NOMO-1 (cell line): Measurements from ENCODE around the gene FN3KRP.
A peak's percentile ranks its signal among the peaks of the same experiment; 100 is the strongest.

Experiments
- DNase-seq, 2 experiments: peaks; one replicate each; lab custom pipeline; 2025; ENCODE audit not compliant: unreplicated experiment in 2 of 2; lab: John Stamatoyannopoulos, UW

Gene FN3KRP, protein sequence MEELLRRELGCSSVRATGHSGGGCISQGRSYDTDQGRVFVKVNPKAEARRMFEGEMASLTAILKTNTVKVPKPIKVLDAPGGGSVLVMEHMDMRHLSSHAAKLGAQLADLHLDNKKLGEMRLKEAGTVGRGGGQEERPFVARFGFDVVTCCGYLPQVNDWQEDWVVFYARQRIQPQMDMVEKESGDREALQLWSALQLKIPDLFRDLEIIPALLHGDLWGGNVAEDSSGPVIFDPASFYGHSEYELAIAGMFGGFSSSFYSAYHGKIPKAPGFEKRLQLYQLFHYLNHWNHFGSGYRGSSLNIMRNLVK

DNA sequence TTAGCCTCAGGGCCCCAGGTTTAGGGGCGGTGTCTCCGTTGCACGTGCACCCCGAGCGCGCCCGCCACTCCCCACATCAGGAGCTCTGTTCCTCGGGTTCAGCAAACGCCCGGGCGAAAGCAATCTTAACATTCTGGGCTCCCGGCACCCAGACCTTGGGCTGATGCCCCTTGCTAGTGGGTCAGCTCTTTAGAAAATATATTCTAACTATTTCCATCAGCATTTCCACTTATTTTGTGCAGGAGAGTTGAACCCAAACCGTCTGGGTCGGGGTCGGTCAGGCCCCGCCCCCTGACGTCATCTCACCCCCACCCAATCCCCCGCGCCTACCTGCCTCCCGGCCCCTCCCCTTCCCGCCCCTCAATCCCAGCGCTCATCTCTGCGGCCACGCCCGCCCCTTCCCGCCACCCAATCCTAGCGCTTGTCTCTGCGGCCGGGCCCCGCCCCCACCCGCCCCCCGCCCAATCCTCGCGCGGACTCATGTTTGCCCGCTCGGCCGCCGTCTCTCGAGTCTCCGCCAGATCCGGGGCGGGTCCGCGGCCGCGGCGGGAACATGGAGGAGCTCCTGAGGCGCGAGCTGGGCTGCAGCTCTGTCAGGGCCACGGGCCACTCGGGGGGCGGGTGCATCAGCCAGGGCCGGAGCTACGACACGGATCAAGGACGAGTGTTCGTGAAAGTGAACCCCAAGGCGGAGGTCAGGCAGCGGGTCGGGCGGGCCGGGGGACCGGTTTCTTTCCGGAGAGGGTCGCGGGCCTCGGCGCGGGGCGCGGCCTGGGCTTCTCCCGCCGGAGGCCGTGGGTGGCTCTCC is at the start of gene FN3KRP:
TSS of gene FN3KRP (plus strand) at position 504 of the 808 bp plus-strand sequence. CDS start at position 554, 50 bp downstream.
- DNase-seq = peak; percentile 88 to 95

DNA sequence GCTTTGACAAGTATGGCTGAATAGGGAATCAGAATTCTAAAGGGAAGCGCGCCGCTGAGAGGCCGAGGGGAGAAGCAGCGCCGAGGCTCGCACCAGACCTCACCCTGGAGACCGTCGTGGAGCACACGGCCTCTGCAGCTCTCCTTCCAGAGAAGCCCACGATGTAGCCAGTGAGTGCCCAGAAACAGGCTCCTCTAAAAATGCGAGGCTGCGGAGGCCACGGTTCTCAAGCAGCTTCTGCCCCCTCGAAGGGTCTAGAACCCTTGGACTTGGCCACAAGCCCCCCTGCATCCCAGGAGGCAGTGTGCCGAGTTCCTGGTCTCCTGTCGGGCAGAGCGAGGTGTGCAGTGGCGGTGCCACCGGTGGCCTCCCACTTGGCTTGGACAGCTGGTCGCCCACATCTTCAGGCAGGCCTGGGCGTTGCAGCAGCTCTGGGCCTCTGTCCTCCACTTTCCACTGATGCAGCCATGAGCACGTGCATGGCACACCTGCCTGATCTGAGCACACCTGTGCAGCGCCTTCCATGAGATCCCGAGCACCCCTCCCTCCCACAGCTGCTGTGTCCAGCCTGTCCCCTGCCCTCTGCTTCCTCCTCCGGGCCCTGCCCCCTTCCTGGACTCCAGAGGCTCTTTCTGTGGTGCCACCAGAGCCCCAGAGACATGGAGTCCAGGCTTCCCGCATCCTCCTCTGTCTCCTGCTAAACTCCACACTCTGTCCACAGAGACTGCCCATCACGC is 49.4 kb upstream of the FN3KRP start:
- DNase-seq = no peak

DNA sequence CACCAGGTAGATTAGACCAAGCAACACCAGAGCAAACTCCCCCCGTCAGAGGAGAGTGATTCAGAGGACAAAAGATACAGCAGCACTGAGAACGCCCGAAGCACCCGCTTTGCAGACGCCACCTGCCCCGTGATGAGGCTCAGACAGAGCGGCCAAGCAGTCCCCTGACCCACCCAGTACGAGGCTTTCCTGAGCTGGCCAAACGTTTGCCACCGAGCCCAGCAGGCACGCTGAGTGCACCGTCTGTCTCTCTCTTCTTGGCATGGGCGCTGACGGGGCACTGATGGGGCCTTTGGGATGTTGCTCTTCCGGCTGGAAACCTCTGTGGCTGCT is 48.9 kb upstream of the FN3KRP start:
- no peak for DNase-seq

DNA sequence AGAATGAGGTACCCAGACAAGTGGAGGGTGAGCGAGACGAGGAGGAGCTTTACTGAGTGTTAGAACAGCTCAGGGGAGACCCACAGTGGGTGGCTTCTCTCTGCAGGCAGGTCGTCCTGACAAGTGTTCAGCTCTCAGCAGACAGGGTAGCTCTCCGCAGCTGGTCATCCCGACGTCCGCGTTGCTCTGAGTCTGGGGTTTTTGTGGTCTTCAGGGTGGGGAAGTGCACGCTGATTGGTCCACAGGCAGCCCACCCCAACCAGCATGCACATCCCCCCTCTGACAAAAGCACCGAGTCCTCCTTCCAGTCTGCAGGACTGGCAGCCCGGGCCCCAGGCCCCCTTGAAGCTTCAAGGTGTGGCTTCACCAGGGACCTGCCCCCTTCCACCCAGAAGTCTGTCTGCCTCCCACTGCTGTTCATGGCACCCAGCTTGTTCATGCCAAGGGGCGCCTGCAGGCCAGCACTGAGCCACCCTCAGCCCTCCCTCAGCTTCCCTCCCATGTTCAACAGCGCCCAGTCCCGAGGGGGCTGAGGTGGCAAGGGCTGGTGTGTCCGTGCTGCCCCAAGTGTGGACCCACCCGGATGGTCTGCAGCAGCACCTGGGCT is 48.4 kb upstream of the FN3KRP start:
- no peak for DNase-seq

DNA sequence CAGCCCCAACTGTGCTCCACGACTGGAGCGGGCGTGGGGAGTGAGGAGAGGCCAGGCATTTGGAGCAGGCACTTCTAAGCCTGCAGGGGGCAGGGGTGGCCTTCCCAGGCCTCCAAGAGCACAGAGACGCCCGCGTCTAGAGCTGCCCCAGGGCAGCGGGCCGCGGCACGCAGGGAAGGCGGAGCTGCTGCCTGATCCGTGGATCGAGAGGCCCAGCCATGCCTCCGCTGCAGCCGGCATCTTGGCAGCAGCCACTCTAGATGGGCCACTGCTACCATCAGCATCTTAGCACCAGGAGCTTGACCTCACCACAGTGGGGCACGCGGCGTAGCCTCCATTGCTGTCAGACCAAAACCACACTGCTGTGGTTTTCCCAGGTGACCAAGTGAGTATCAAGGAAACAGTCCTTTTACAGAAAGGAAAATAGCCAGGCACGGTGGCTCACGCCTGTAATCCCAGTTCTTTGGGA is 47.8 kb upstream of the FN3KRP start:
- DNase-seq = peak; percentile 69 to 79

DNA sequence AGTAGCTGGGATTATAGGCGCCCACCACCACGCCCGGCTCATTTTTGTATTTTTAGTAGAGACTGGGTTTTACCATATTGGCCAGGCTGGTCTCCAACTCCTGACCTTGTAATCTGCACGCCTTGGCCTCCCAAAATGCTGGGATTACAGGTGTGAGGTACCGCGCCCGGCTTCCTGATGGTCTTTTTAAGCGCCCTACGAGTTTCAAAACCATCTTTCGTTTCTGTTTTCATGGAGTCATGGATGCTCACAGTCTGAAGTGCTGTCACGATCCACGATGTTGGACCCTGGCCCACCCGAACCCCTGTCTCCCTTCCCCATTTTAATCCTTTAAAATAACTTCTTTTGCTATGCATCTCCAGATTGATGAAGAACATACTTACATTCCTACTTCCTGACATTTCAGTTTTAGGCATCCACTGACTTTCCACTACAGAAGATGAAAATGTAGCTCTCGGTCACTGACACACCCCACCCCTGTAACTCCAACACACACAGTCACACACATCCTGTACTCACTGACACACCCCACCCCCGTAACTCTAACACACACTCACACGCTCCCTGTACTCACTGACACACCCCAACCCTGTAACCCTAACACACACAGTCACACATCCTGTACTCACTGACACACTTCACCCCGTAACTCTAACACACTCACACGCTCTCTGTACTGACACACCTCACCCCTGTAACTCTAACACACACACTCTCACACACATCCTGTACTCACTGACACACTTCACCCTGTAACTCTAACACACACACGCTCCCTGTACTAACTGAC is 45.6 kb upstream of the FN3KRP start:
- DNase-seq = no peak

DNA sequence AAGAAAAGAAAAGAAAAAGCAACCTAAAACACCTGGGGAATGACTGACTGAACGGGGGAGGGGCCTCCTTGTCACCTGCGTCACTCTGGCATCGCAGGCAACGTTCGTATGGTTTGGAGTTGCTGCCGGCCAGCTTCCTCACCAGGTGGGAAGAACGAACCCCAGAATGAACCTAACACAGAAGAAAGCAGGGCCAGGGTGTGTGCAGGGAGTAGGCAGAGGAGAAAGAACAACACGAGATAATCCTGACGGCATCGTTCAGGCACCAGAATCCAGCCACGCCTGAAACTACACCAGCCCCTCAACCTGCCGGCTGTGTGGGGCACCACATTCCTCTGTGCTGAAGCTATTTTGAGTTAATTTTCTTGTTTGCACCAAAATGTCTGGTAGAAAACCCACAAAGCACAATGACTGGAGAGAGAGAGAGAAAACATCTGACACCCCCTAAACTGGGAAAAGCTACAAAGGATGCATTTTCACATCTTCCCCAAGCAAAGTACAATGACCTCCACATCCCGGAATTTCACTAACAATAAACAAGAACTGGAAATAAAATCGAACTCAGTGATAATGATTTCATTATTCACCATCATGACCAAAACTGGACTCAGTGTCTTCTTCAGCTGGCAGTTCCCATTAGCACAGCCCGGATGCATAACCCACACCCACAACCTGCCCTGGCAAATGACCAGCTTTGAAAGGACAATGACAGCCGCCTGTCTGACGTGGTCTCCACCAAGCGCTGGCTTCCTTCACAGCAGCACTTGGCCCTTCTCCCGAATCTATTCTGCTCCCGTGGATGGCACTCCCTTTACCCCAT is 41.6 kb upstream of the FN3KRP start:
- no peak for DNase-seq

DNA sequence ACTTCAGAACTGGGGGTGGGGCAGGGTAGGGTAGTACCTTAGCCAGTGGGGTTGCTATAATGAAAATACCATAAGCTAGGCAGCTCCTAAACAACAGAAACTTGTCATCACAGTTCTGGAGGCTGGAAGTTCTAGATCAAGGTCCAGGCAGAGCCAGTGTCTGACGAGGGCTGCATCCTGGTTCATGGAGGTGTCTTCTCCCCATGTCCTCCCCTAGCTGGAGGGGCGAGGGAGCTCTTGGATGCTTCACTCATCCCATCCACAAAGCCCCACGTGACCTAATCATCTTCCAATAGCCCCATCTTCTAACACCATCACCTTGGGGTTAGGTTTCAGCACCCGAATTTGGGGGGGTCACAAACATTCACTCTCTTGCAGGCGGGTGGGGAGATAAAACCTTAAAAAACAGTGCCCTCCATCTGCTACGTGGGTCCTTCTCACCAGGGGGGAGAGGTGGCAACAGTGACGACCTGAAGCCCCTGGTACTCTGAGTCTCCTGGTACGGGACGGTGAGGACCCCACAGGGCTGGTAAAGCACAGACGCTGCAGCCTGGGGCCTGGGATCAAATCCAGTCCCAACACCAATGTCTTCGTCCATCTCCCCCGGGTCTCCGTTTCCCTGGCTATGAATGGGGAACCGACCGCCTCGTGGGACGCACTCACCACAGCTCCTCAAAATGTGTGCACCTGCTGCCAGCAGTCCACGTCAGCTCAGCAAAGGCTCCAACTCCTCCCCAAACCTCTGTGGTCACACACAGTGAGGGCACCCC is 40.8 kb upstream of the FN3KRP start:
- DNase-seq = no peak

DNA sequence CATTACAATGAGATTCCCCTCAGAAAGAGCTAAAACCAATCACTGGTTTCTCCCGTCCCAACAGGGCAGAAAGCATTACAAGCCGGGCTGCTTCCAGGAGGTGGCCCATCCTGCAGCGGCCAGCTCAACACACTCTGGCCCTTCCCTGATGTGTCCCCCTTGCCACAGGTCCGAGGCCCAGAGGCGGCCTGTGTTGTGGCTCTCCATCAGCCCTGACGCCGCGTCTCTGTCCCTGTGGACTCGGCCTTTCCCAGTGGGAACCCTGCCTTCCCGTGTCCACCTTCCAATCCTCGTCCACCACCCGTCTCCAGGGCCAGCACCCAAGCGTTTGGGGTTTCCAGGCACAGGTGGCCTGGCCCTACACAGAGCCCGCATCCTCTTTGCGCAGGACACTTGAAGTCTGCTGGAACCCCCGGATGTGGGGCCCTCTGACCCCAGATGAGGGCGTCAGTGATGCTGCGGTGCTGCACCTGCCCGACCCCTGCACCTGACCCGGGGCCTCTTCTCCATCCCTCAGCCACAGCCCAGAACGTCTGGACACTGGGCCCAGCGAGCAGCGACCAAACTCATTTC is 39.1 kb upstream of the FN3KRP start:
- no peak for DNase-seq

DNA sequence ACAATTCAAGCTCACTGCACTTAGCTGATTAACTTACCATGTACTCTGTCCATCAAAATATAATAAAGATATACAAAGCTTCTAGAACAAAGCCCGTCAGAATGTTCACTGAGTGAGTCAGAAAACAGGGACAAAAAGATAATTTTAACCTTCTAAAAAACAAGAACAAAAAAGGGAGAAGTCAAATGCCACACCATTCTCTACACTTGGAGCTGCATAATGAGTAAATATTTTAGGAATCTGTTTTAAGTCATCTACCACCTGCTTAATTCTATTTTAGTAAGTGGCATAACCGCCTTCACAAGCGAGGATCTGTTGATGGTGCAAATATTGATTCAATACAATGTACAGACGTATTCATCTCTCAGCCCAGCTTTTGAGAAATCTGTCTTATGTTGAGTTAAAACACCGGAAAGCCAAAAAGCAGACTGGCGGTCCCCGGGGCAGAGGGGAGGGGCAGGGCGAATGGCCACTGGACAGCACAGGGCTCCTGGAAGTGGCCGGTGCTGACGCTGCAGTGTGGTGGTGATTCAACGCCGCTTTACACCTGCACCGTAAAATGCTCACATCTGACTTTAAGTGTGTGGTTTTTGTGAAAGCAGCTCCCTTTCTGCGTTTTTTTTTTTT is 38.1 kb upstream of the FN3KRP start:
- peak; percentile 10 to 42 for DNase-seq

DNA sequence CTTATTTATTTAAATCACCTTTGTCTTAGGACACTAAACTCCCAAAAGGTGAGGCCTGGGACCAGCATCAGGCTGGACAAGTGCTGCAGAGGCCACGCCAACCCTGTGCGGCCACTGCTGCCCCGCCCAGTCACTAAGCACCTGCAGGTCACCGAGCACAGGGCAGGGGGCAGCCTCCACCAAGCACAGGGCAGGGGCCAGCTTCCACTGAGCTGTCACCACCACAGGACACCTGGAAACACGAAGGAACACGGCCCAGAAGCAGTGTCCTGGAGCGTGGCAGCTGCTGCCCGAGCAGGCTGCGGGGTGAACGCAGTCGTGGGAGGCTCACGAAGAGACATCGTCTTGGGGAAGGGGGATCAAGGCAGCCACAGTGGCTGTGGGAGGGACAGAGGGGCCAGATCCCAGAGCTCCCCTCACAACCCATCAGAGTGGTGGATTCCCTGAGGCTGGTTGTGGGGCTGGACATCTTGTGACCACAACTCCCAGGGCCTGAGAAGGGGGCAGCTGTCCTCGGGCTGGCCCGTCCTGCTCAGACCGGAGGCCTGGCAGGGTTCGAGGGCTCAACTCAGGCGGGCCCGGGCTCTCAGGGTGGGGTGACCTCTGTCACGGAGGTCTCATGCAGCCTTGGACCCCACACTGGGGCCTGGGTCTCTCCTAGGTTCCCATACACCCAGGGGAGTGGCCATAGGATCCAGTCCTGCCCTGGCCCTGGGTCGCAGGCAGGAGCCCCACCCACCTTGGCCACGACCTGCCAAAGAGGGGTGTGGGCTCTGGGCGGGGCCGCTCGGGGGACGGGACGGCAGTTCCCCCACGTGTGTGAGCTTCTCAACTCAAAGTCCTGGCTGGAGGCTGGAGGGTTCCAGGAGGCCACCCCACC is 36.7 kb upstream of the FN3KRP start:
- no peak for DNase-seq

DNA sequence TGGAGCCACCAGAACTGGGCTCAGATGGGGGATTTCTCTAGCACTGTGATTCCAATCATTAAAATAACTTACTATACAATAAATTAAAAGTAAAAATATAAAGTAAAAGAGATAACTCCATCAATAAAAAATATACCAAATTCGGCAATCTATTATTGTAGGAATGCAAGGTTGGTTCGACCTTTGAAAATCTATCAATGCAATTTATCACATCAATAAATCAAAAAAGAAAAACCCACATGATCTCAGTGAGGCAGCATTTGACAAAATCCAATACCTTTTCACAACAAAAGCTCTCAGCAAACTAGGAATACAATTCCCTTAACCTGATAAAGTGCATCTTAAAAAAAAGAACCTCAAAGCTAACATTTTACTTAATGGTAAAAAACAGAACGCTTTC is 35.0 kb upstream of the FN3KRP start:
- DNase-seq = no peak

DNA sequence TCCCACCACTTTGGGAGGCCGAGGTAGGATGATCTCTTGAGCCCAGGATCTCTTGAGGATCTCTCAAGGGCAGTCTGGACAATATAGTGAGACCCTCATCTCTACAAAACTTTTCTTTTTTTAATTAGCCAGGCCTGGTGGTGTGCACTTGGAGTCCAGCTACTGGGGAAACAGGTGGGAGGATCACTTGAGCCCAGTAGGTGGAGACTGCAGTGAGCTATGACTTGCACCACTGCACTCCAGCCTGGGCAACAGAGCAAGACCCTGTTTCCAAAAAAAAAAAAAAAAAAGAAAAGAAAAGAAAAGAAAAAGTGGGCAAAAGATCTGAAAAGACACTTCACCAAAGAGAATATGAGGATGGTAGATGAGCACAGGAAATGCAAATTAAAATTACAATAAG is 33.0 kb upstream of the FN3KRP start:
- DNase-seq = no peak

DNA sequence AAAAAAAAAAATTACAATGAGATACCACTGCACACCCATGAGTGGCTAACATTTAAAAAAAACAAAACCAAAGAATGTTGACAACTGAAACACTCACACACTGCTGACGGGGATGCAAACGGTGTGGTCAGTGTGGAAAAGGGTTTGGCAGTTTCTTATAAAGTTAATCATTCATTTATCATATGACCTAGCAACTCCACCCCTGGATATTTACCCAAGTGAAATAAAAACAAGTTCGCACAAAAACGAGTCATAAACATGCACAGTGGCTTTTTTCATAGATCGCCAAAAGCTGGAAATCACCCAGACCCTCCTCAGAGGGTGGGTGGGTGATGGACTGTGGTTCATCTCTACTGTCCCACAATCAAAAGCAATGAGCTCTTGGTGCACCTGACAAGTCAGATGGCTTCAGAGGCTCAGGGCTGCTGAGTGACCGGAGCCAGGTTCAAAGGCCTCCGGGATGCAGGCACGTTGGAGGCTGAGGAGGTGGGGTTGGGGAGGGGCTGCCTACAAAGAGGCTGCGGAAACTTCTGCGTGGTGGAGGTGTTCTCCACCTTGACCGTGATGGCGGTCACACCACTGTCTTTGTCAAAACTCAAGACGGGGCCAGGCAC is 32.2 kb upstream of the FN3KRP start:
- no peak for DNase-seq

DNA sequence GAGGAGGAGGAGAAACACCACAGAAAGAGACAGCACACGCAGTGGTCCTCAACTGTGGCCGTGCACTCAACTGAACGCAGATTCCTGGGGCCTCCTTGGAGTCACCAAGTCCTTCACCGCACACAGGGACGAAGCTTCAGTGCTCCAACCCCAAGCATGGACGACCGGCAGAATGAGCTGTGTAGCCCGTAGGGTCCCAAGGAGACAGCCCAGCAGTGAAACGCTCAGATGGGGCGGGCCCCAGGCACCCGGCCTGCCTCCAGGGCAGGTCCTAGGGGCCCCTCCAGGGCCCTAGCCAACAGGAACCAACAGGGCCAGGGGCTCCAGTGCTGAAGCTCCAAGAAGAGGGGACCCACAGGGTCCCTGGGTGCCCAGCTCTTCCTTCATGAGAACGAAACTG is 31.2 kb upstream of the FN3KRP start:
- DNase-seq = no peak
